ENCODE data around the gene SLC6A8. TPM values are rescaled to one million over a fixed set of nuclear protein-coding genes. Genes with fewer than 3 reads are reported as not detected.
A peak's percentile ranks its signal among the peaks of the same experiment; 100 is the strongest.

Gene SLC6A8
- total and polyA plus RNA-seq, 2 donors (not counting 1 experiment from before 2014, with no cell fraction given), result 0.49 to 2.9 TPM

DNA sequence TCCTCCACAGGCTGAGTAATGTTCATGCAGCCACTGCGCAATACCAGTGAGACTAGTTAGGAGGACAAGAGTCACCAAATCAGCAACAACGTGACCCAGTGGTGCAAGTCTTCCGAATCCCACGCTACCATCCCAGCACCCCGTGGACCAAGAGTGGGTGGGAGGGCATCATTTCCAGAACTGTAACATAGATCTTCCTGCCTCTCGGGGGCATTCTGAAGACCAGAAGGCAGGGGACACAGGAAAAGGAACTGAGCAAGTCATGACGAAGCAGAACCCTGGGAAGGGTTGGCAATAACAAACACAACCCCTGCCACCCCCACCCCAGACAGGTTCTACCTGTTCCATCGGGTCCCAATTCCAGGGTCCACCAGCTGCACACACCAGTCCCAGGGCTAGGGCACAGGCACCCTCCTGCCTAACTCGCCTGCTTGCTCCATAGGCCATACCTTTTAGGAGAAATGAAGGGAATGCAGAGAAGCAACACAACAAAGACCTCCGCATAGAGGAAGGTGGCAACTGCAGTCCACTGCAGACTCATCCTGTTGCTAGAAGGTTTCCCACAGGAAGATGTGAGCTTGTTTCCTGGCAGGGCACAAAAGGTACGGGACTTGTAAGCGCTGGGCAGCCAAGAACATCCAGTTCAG is 35.1 kb downstream of the SLC6A8 start:
- POLR2A ChIA-PET, result no interaction called here
- DNase-seq, result no peak

More for the DNA sequence above, 35.1 kb downstream of the SLC6A8 start:
- Mint-ChIP-seq H3K27ac (peak overlapping the region; percentile 92), H3K27me3 (no peaks in the 10 kb centered on the region), H3K9me3 (ENCODE audit: insufficient read depth) (no peaks in the 10 kb centered on the region), H3K4me1 (peaks cover 38% of the 10 kb centered on the region), H3K4me3 (peak overlapping the region; percentile 88)
- 0% methylated on average over 1 of the region's 12 CpGs for WGBS (ENCODE audit: insufficient coverage)
- Histone ChIP-seq H3K4me2 (replicated peaks; ENCODE audit: low read depth, low read length, poor library complexity, severe bottlenecking) (peak overlapping the region; percentile 75), H3K79me2 (ENCODE audit: control insufficient read depth, insufficient read depth, low read length) (peaks cover 67% of the 10 kb centered on the region), H3K4me1 (ENCODE audit: control insufficient read depth in 2 of 2, insufficient read depth in 2 of 2, low read length in 2 of 2) (peaks cover 36% of the 10 kb centered on the region in 2 donors), H3K4me3 (ENCODE audit: control extremely low read depth in 1 of 5, extremely low read depth in 1 of 5, insufficient read depth in 1 of 5, low read depth in 2 of 5, low read length in 4 of 5) (peak overlapping the region; percentile 22 to 74 (median 60)), H3K9me3 (ENCODE audit: control extremely low read depth in 1 of 3, control insufficient read depth in 2 of 3, insufficient read depth in 1 of 3, low read length in 2 of 3) (no peaks in the 10 kb centered on the region), H3K27ac (ENCODE audit: low read length in 2 of 2) (peak overlapping the region; percentile 2 to 63), H3K27me3 (replicated peaks in 1 of 4; ENCODE audit: control extremely low read depth in 1 of 4, control insufficient read depth in 3 of 4, insufficient read depth in 4 of 4, low read length in 3 of 4) (no peaks in the 10 kb centered on the region), H2AFZ (ENCODE audit: insufficient read depth, low read depth, low read length, poor library complexity, severe bottlenecking) (peak overlapping the region; percentile 64), H3K36me3 (replicated peaks in 1 of 2; ENCODE audit: control extremely low read depth in 1 of 2, control insufficient read depth in 1 of 2, extremely low read depth in 1 of 2, insufficient read depth in 2 of 2, low read length in 1 of 2) (peaks cover 0 to 31% of the 10 kb centered on the region in 2 experiments), H4K20me1 (ENCODE audit: control insufficient read depth, insufficient read depth, low read length, poor library complexity, severe bottlenecking) (peaks cover 37% of the 10 kb centered on the region), H3K9ac (ENCODE audit: low read length) (peak overlapping the region; percentile 71)
- no peak for ATAC-seq (ENCODE audit: low read depth)
- no peak for TF ChIP-seq EZH2 (IDR thresholded peaks at IDR 0.05; ENCODE audit: borderline replicate concordance, insufficient read depth, low read depth, low read length, poor library complexity, severe bottlenecking)
- no peak for TF ChIP-seq CTCF (IDR thresholded peaks at IDR 0.05)
- intact Hi-C loops (cut with micrococcal nuclease), result no loop called here
- CTCF ChIA-PET, result no interaction called here

Measured in B cell (primary cell).